Ovary (tissue), 9 donors: Measurements from ENCODE around the gene RAX. TPM values are rescaled to one million over a fixed set of nuclear protein-coding genes. Genes with fewer than 3 reads are reported as not detected.

Experiments used
- DNase-seq, 5 donors: peaks; one replicate each; pipeline ENCODE4 v3.0.0-alpha.2; 2019 to 2020
- H3K27ac ChIP-seq, 2 donors: fragments of 200-600 bp; one replicate each; pipeline versions ENCODE4 v1.5.1 to v1.8.0; 2019 to 2022
- H3K27me3 ChIP-seq: fragments of 200-600 bp; one replicate; pipeline ENCODE4 v1.8.0; 2022
- H3K36me3 ChIP-seq: fragments of 200-600 bp; sonication (generic); one replicate; pipeline ENCODE4 v1.5.1; 2019
- H3K4me1 ChIP-seq: one replicate; pipeline ENCODE4 v1.8.1; 2013; ENCODE audit warnings: mild to moderate bottlenecking, moderate library complexity; ENCODE audit not compliant: insufficient read depth
- H3K4me3 ChIP-seq: fragments of 200-600 bp; sonication (generic); one replicate; pipeline ENCODE4 v1.5.1; 2017
- H3K9me3 ChIP-seq, 2 donors: fragments of 200-600 bp in 1 of 2; sonication (generic) in 1 of 2; one replicate each; pipeline versions ENCODE4 v1.5.1 to v1.8.1; 2013 to 2019; ENCODE audit warnings: mild to moderate bottlenecking in 1 of 2, moderate library complexity in 1 of 2
- EP300 ChIP-seq: sonication (generic); formaldehyde crosslinking; IDR thresholded peaks from one replicate; pipeline ENCODE4 v1.6.1; 2017; ENCODE audit warnings: antibody characterized with exemption
- POLR2A ChIP-seq: fragments of 450-650 bp; IDR thresholded peaks from one replicate; pipeline ENCODE4 v1.6.1; 2017; ENCODE audit warnings: antibody characterized with exemption, mild to moderate bottlenecking, moderate library complexity
- WGBS, 3 donors: extraction: QIAGEN DNeasy Blood & Tissue Kit in 1 of 3; methylation state at CpG; one replicate each; pipeline versions ENCODE4 v1.1.5 to v1.1.7; 2013 to 2017; 5-methylcytosine and 5-hydroxymethylcytosine counted together
- intact Hi-C, 4 donors: fragments of 100-400 bp; cut with DNase I; formaldehyde crosslinking; loops; one replicate each; pipeline versions ENCODE4 v1.11.0 to v1.15.1; 2022 to 2023
- polyA plus RNA-seq, 2 donors: library from polyadenylated mRNA; stranded (reverse); fragments of 200-250 nt in 1 of 2; fragments of 350-450 nt in 1 of 2; fragmentation: Illumina TruSeq in 1 of 2; extraction: RNeasy Lipid Tissue Mini Kit (QIAGEN cat#74804) in 1 of 2; gene quantifications; one replicate each; pipeline ENCODE4 v1.2.3, GENCODE V29; 2013 to 2014
- total RNA-seq, 7 donors: library from RNA; depleted of rRNA in 2 of 7; stranded (reverse); fragments of >200 nt in 2 of 7; fragmentation: NEBNext Ultra II Directional in 3 of 7; extraction: Animal tissue kit (Norgen Biotek cat#: 25700) in 3 of 7; gene quantifications; one replicate each; pipeline versions ENCODE4 v1.1.0 to v1.2.4, GENCODE V29; 2016 to 2023
- TF ChIP-seq, protein P1 (sequence below), 3 donors: fragments of 450-650 bp in 2 of 3; fragments of 200-600 bp in 1 of 3; IDR thresholded peaks; one replicate each; pipeline versions ENCODE4 v1.5.1 to v1.8.0; 2016 to 2022; ENCODE audit warnings: antibody characterized with exemption in 3 of 3, mild to moderate bottlenecking in 1 of 3
- donor health status: DM: no; HTN: no; CAD: no; lungs with moderate emphysema.
- donor health status: DM: no; HTN: no; CAD: no.
- donor health status: Bipolar disorder and iron deficiency.
- donor health status: DM: yes; HTN: yes; CAD: no.
- donor health status: DM: no; HTN: no; CAD: no.
- donor health status: DM: yes; HTN: yes; CAD: no.

Gene RAX
- total and polyA plus RNA-seq, 9 donors, result not detected

DNA sequence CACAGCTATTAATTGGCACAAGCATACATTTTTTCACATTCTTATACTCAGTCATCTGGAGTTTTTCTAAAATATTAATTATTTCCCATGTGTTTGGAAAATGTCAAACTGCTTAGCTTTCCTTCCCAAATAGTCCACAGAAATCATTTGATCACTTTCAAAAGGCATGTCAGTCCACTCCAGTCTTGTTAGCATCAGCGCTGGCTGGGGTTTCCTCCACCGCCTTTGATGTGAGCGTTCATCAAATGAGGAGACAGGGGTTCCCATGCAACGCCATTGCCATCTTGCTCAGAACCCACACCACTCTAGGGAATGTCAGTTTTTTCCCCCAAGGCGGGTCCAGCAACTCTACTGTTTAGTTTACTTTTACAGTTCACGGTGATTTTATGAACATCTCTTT, 13.1 kb upstream of the RAX start:
- Histone ChIP-seq H3K27me3 (no peaks in the 10 kb centered on the region), H3K36me3 (no peaks in the 10 kb centered on the region), H3K9me3 (no peaks in the 10 kb centered on the region), H3K4me3 (no peak overlapping the region), H3K4me1 (no peaks in the 10 kb centered on the region), H3K27ac (no peak overlapping the region)
- DNase-seq, result no peak
- 68 to 74% (median 68%) methylated on average over 6 of the region's 6 CpGs for WGBS, 3 donors
- intact Hi-C loops, result no loop called here
- TF ChIP-seq, protein P1, sequence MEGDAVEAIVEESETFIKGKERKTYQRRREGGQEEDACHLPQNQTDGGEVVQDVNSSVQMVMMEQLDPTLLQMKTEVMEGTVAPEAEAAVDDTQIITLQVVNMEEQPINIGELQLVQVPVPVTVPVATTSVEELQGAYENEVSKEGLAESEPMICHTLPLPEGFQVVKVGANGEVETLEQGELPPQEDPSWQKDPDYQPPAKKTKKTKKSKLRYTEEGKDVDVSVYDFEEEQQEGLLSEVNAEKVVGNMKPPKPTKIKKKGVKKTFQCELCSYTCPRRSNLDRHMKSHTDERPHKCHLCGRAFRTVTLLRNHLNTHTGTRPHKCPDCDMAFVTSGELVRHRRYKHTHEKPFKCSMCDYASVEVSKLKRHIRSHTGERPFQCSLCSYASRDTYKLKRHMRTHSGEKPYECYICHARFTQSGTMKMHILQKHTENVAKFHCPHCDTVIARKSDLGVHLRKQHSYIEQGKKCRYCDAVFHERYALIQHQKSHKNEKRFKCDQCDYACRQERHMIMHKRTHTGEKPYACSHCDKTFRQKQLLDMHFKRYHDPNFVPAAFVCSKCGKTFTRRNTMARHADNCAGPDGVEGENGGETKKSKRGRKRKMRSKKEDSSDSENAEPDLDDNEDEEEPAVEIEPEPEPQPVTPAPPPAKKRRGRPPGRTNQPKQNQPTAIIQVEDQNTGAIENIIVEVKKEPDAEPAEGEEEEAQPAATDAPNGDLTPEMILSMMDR (IDR thresholded peaks at IDR 0.05), result no peak
- TF ChIP-seq POLR2A (no peak), EP300 (no peak)

GRCh38 chr18:59282341-59282740, 9.1 kb upstream of the RAX start:
- TF ChIP-seq, protein P1 (IDR thresholded peaks at IDR 0.05), result no peak
- no peak for TF ChIP-seq EP300
- no peak for TF ChIP-seq POLR2A
- Histone ChIP-seq H3K9me3 (no peaks in the 10 kb centered on the region), H3K4me1 (no peaks in the 10 kb centered on the region), H3K4me3 (no peak overlapping the region), H3K27ac (no peak overlapping the region), H3K36me3 (no peaks in the 10 kb centered on the region), H3K27me3 (no peaks in the 10 kb centered on the region)
- whole genome bisulfite sequencing, 3 donors, result 83 to 87% (median 86%) methylated on average over 11 of the region's 11 CpGs
- intact Hi-C loops, result no loop called here
- no peak for DNase-seq

DNA sequence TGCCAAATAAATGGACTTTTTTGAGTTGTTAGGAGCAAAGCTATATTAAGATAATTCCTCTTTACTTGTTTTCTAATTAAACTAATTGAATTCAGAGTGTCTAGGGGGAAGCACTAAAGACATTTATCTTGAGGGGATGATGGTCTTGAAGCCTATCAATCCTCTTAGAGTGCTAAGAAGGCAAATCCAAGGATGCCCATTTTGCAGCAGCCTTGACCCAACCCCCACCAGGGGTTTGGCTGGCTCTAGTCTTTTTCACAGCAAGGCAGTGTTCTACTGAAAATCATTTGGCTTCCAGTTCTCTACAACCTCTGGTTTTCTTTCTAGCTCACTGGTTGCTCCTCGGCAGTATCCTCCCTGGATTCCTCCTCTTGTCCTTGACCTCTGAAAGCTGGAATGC, 6.5 kb upstream of the RAX start:
- WGBS, 3 donors, result 0 to 15% (median 13%) methylated on average over 1 of the region's 1 CpG
- no peaks in the 10 kb centered on the region for H3K27me3 ChIP-seq
- DNase-seq, result no peak
- no peaks in the 10 kb centered on the region for H3K36me3 ChIP-seq
- intact Hi-C loops, result no loop called here
- TF ChIP-seq, protein P1 (IDR thresholded peaks at IDR 0.05), result no peak
- TF ChIP-seq EP300 (no peak), POLR2A (no peak)
- no peaks in the 10 kb centered on the region for H3K9me3 ChIP-seq
- H3K4me1 ChIP-seq, result no peaks in the 10 kb centered on the region
- no peak overlapping the region for H3K27ac ChIP-seq
- no peak overlapping the region for H3K4me3 ChIP-seq

DNA sequence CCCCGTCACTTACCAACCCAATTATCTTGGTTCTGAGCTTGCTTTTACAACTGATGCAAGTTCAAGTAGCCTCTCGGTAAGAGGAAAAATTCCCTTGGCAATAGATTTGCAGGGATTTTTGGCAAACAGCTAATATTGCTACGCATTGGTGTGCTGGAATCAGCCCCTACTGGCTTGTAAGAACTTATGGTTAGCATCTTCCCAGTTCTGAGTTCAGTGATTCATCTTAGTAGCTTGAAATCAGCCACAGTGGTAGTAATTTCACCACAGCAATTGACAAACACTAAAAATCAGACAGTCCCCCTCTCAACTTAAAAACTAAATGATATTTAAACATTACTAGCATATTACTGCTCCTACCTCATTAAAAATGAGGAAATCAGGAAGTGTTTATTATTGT, 5.9 kb upstream of the RAX start:
- H3K4me1 ChIP-seq, result no peaks in the 10 kb centered on the region
- WGBS, 3 donors, result 53 to 78% (median 58%) methylated on average over 3 of the region's 3 CpGs
- intact Hi-C loops, result no loop called here
- no peaks in the 10 kb centered on the region for H3K9me3 ChIP-seq
- H3K4me3 ChIP-seq, result no peak overlapping the region
- no peaks in the 10 kb centered on the region for H3K36me3 ChIP-seq
- DNase-seq, result no peak
- no peaks in the 10 kb centered on the region for H3K27me3 ChIP-seq
- TF ChIP-seq, protein P1 (IDR thresholded peaks at IDR 0.05), result no peak
- no peak for TF ChIP-seq POLR2A
- H3K27ac ChIP-seq, result no peak overlapping the region

- no peak overlapping the region for H3K4me3 ChIP-seq
- no peaks in the 10 kb centered on the region for H3K4me1 ChIP-seq
- H3K27me3 ChIP-seq, result no peaks in the 10 kb centered on the region
- TF ChIP-seq, protein P1 (IDR thresholded peaks at IDR 0.05), result no peak
- TF ChIP-seq POLR2A (no peak), EP300 (no peak)
- no peak for DNase-seq
- H3K9me3 ChIP-seq, result no peaks in the 10 kb centered on the region
- no peak overlapping the region for H3K27ac ChIP-seq
- WGBS, 3 donors, result 61 to 84% (median 65%) methylated on average over 5 of the region's 5 CpGs
- intact Hi-C loops, result no loop called here
- H3K36me3 ChIP-seq, result no peaks in the 10 kb centered on the region
These were observed 5.5 kb upstream of the RAX start for GRCh38 chr18:59278793-59279192.
